ENCODE data around the gene ABCG1. TPM values are rescaled to one million over a fixed set of nuclear protein-coding genes. Genes with fewer than 3 reads are reported as not detected.
A peak's percentile ranks its signal among the peaks of the same experiment; 100 is the strongest.

Gene ABCG1
- total and polyA plus RNA-seq, 2 experiments from 2014 or later: 8.4 to 10.7 TPM

DNA sequence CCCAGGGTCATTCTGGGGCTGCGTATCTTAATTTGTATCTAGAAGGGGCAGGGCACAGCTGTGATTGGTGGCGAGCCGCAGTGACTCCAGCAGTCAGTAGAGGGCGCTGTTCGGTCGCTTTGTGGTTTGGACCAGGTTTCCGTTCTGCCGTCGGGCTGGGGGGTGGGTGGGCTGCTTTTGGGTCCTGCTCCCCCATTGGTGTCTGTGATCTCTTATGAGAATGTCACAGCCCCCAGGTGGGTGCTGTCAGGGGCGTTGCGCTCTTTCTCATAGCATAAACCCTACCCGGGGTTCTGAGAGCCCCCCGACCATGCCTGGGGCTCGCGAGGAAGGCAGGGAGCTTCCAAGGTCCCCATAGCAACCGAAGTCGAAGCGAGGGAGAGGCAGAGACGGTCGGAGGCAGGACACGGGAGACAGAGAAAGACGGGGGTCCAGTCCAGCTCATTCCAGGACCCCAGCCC, 90.8 kb downstream of the ABCG1 start:
- no peaks in the 10 kb centered on the region for H3K36me3 ChIP-seq (replicated peaks; ENCODE audit: insufficient read depth, low read depth)
- no peak overlapping the region for H3K27ac ChIP-seq
- no peak overlapping the region for H3K4me3 ChIP-seq
- TF ChIP-seq EZH2 (IDR thresholded peaks at IDR 0.05; ENCODE audit: borderline replicate concordance): no peak
- TF ChIP-seq CTCF (IDR thresholded peaks at IDR 0.05; ENCODE audit: poor library complexity): peak; percentile 90
- H3K4me2 ChIP-seq: peak overlapping the region; percentile 86
- 10% methylated on average over 20 of the region's 22 CpGs for WGBS (ENCODE audit: low lambda C conversion rate, missing lambda C conversion rate)
- DNase-seq (ENCODE audit: low spot score): peak; percentile 75
- H4K20me1 ChIP-seq (ENCODE audit: insufficient read depth, poor library complexity, severe bottlenecking): no peaks in the 10 kb centered on the region
- peaks cover 25% of the 10 kb centered on the region for H3K4me1 ChIP-seq (ENCODE audit: insufficient read depth)
- peak overlapping the region; percentile 63 for H2AFZ ChIP-seq
- H3K9me3 ChIP-seq (ENCODE audit: low read depth): no peaks in the 10 kb centered on the region
- no peaks in the 10 kb centered on the region for H3K9me2 ChIP-seq (replicated peaks; ENCODE audit: insufficient read depth)
- H3K79me2 ChIP-seq: no peaks in the 10 kb centered on the region
- H3K27me3 ChIP-seq: no peaks in the 10 kb centered on the region

- TF ChIP-seq EZH2phosphoT487 (IDR thresholded peaks at IDR 0.05; ENCODE audit: low read depth, severe bottlenecking, unreplicated experiment): no peak
- TF ChIP-seq CTCF (IDR thresholded peaks at IDR 0.05; ENCODE audit: poor library complexity): no peak
- no peak for TF ChIP-seq EZH2 (IDR thresholded peaks at IDR 0.05; ENCODE audit: borderline replicate concordance)
- Histone ChIP-seq H3K36me3 (replicated peaks; ENCODE audit: insufficient read depth, low read depth) (no peaks in the 10 kb centered on the region), H3K9me2 (replicated peaks; ENCODE audit: insufficient read depth) (no peaks in the 10 kb centered on the region), H4K20me1 (ENCODE audit: insufficient read depth, poor library complexity, severe bottlenecking) (no peaks in the 10 kb centered on the region), H3K27me3 (no peaks in the 10 kb centered on the region), H3K4me3 (no peak overlapping the region), H3K4me2 (no peak overlapping the region), H2AFZ (no peak overlapping the region), H3K27ac (no peak overlapping the region), H3K79me2 (no peaks in the 10 kb centered on the region), H3K4me1 (ENCODE audit: insufficient read depth) (peaks cover 32% of the 10 kb centered on the region), H3K9me3 (ENCODE audit: low read depth) (no peaks in the 10 kb centered on the region)
- no peak for DNase-seq (ENCODE audit: low spot score)
- WGBS (ENCODE audit: low lambda C conversion rate, missing lambda C conversion rate): 91% methylated on average over 12 of the region's 12 CpGs
Observed at GRCh38 chr21:42310411-42311001, 91.6 kb downstream of the ABCG1 start.

- no peak overlapping the region for H3K27ac ChIP-seq
- WGBS (ENCODE audit: low lambda C conversion rate, missing lambda C conversion rate): 97% methylated on average over 13 of the region's 14 CpGs
- H3K9me3 ChIP-seq (ENCODE audit: low read depth): no peaks in the 10 kb centered on the region
- H3K4me1 ChIP-seq (ENCODE audit: insufficient read depth): peaks cover 39% of the 10 kb centered on the region
- TF ChIP-seq EZH2 (IDR thresholded peaks at IDR 0.05; ENCODE audit: borderline replicate concordance): no peak
- no peak overlapping the region for H3K4me3 ChIP-seq
- no peak for DNase-seq (ENCODE audit: low spot score)
- no peaks in the 10 kb centered on the region for H3K79me2 ChIP-seq
- no peaks in the 10 kb centered on the region for H3K27me3 ChIP-seq
- no peaks in the 10 kb centered on the region for H3K36me3 ChIP-seq (replicated peaks; ENCODE audit: insufficient read depth, low read depth)
- H3K4me2 ChIP-seq: no peak overlapping the region
- no peak overlapping the region for H2AFZ ChIP-seq
- H4K20me1 ChIP-seq (ENCODE audit: insufficient read depth, poor library complexity, severe bottlenecking): no peaks in the 10 kb centered on the region
- H3K9me2 ChIP-seq (replicated peaks; ENCODE audit: insufficient read depth): no peaks in the 10 kb centered on the region
Observed at GRCh38 chr21:42311160-42311559, 92.2 kb downstream of the ABCG1 start.

DNA sequence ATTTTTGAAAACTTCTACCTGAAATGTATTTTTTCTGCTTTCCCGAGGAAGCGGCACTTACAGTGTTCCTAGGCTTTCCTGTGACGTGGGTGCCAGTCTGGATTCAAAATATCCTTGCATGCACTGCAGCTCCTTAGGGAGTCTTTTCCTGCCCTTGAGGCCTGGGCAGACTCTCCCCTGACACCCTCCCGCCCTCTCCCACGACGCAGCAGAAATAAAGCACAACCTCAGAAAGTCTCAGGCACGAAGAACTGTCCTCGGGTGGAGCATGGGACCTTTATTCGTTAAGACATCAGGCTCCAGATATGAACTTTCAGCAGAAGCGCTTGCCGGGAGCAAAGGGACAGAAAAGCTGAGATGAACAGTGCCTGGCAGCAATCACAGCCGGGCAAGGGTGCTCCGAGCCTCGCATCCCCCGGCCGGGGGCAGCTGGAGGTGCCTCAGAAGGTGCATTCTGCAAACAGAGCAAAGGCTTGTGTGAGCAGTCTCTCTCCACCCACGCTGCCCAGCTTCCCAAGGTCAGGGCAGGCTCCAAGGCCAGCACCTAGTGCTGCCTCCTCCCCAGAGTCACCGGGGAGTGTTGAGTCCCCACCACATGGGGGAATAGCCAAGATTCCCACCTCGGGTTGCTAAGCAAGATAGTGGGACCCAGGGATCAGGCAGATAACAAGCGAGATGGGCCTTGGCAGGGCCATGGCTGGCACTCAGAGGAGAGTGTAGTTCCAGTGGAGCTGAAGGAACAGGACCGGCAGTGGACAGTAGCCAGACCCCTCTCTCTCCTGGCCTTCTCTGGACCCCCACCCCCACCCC, 93.1 kb downstream of the ABCG1 start:
- Histone ChIP-seq H4K20me1 (ENCODE audit: insufficient read depth, poor library complexity, severe bottlenecking) (no peaks in the 10 kb centered on the region), H3K36me3 (replicated peaks; ENCODE audit: insufficient read depth, low read depth) (no peaks in the 10 kb centered on the region), H3K27me3 (no peaks in the 10 kb centered on the region), H3K9me3 (ENCODE audit: low read depth) (no peaks in the 10 kb centered on the region), H3K79me2 (no peaks in the 10 kb centered on the region), H3K4me3 (no peak overlapping the region), H3K27ac (peak overlapping the region; percentile 27), H3K4me1 (ENCODE audit: insufficient read depth) (peaks cover 43% of the 10 kb centered on the region), H3K4me2 (peak overlapping the region; percentile 14), H3K9me2 (replicated peaks; ENCODE audit: insufficient read depth) (no peaks in the 10 kb centered on the region), H2AFZ (no peak overlapping the region)
- TF ChIP-seq EZH2 (IDR thresholded peaks at IDR 0.05; ENCODE audit: borderline replicate concordance) (no peak), EZH2phosphoT487 (IDR thresholded peaks at IDR 0.05; ENCODE audit: low read depth, severe bottlenecking, unreplicated experiment) (no peak), CTCF (IDR thresholded peaks at IDR 0.05; ENCODE audit: poor library complexity) (no peak)
- 78% methylated on average over 21 of the region's 21 CpGs for WGBS (ENCODE audit: low lambda C conversion rate, missing lambda C conversion rate)
- DNase-seq (ENCODE audit: low spot score): no peak
